ENCODE measurements around the gene PRPF40B. TPM values are rescaled to one million over a fixed set of nuclear protein-coding genes. Genes with fewer than 3 reads are reported as not detected.

PRPF40B gene
- total RNA-seq, 3 donors from 2014 or later (not counting 1 experiment from before 2014, with no cell fraction given) = 5.6 to 6.8 (median 5.9) TPM

DNA sequence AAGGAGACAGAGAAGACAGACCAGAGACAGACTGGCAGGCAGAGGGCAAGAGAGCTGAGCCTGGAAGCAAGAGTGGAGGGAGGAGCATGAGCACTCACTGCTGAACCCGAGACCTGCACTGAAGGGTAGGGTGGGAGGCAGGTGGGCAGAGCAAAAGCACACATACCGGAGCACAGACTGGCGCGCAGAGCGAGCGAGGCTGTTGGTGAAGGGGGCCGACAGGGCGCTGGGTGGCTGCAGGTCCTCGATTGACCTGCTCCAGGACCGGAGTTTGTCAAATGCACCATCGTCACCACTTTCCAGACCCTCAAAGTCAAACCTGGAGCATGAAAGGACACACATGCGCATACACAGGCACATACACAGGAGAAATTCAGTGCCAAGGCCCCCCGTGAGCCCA, 34.9 kb downstream of the PRPF40B start:
- no peaks in the 10 kb centered on the region for H3K27me3 Mint-ChIP-seq (ENCODE audit: low read depth in 2 of 2)
- H3K9me3 ChIP-seq (ENCODE audit: control insufficient read depth, insufficient read depth, low read length) = no peaks in the 10 kb centered on the region
- H3K27ac ChIP-seq (ENCODE audit: low read length) = no peak overlapping the region
- ATAC-seq (no peak), DNase-seq (no peak)
- peaks cover 8% of the 10 kb centered on the region for H3K36me3 Mint-ChIP-seq
- no peak overlapping the region for H3K4me3 Mint-ChIP-seq
- no peak overlapping the region for H3K4me3 ChIP-seq (ENCODE audit: low read length)
- H3K27ac Mint-ChIP-seq = peak overlapping the region; percentile 17 to 41
- H3K4me1 ChIP-seq (ENCODE audit: control insufficient read depth, insufficient read depth, low read length) = peaks cover 25% of the 10 kb centered on the region
- WGBS (ENCODE audit: insufficient coverage) = over 99% methylated on average over 12 of the region's 13 CpGs
- peaks cover 29 to 33% of the 10 kb centered on the region in 2 donors for H3K4me1 Mint-ChIP-seq
- no peaks in the 10 kb centered on the region for H3K27me3 ChIP-seq (ENCODE audit: control insufficient read depth, insufficient read depth, low read length)
- TF ChIP-seq, protein P1, sequence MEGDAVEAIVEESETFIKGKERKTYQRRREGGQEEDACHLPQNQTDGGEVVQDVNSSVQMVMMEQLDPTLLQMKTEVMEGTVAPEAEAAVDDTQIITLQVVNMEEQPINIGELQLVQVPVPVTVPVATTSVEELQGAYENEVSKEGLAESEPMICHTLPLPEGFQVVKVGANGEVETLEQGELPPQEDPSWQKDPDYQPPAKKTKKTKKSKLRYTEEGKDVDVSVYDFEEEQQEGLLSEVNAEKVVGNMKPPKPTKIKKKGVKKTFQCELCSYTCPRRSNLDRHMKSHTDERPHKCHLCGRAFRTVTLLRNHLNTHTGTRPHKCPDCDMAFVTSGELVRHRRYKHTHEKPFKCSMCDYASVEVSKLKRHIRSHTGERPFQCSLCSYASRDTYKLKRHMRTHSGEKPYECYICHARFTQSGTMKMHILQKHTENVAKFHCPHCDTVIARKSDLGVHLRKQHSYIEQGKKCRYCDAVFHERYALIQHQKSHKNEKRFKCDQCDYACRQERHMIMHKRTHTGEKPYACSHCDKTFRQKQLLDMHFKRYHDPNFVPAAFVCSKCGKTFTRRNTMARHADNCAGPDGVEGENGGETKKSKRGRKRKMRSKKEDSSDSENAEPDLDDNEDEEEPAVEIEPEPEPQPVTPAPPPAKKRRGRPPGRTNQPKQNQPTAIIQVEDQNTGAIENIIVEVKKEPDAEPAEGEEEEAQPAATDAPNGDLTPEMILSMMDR (IDR thresholded peaks at IDR 0.05) = no peak
- intact Hi-C loops (cut with micrococcal nuclease) = no loop called here
- H3K36me3 ChIP-seq (ENCODE audit: control insufficient read depth, insufficient read depth, low read length) = peaks cover 46% of the 10 kb centered on the region
- no peaks in the 10 kb centered on the region for H3K9me3 Mint-ChIP-seq

- Histone ChIP-seq H3K9me3 (ENCODE audit: control insufficient read depth, insufficient read depth, low read length) (no peaks in the 10 kb centered on the region), H3K4me3 (ENCODE audit: low read length) (no peak overlapping the region), H3K27ac (ENCODE audit: low read length) (no peak overlapping the region), H3K27me3 (ENCODE audit: control insufficient read depth, insufficient read depth, low read length) (no peaks in the 10 kb centered on the region), H3K4me1 (ENCODE audit: control insufficient read depth, insufficient read depth, low read length) (peaks cover 40% of the 10 kb centered on the region), H3K36me3 (ENCODE audit: control insufficient read depth, insufficient read depth, low read length) (peaks cover 32% of the 10 kb centered on the region)
- DNase-seq (no peak), ATAC-seq (no peak)
- 81% methylated on average over 1 of the region's 1 CpG for WGBS (ENCODE audit: insufficient coverage)
- Mint-ChIP-seq H3K27me3 (ENCODE audit: low read depth in 2 of 2) (no peaks in the 10 kb centered on the region), H3K27ac (no peak overlapping the region), H3K9me3 (no peaks in the 10 kb centered on the region), H3K4me1 (peaks cover 44 to 48% of the 10 kb centered on the region in 2 donors), H3K36me3 (peaks cover 8% of the 10 kb centered on the region), H3K4me3 (no peak overlapping the region)
- TF ChIP-seq, protein P1 (IDR thresholded peaks at IDR 0.05) = no peak
- intact Hi-C loops (cut with micrococcal nuclease) = no loop called here
Observed at GRCh38 chr12:49659753-49660152, 36.4 kb downstream of the PRPF40B start.

DNA sequence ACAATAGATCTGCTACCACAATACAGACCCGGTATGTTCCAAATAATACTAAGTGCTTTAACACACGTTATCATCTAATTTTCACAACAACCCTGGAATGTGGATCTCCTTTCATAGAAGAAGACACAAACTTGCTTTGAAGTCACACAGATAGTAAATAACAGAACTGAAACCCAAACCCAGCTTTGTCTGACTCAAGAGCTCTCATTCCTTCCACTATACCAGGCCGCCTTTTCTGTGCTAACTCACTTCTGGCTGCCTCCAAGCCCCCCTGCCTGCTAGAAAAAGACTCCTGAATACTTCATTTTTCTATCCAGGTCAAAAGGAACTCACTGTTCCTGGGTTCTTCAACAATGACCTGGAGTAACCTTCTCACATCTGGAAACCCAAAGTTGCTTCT, 37.8 kb downstream of the PRPF40B start:
- H3K4me3 Mint-ChIP-seq = no peak overlapping the region
- H3K27ac Mint-ChIP-seq = peak overlapping the region; percentile 93 to 95
- H3K36me3 ChIP-seq (ENCODE audit: control insufficient read depth, insufficient read depth, low read length) = peaks cover 28% of the 10 kb centered on the region
- peaks cover 57% of the 10 kb centered on the region in 2 donors for H3K4me1 Mint-ChIP-seq
- TF ChIP-seq, protein P1 (IDR thresholded peaks at IDR 0.05) = no peak
- no peaks in the 10 kb centered on the region for H3K9me3 ChIP-seq (ENCODE audit: control insufficient read depth, insufficient read depth, low read length)
- WGBS (ENCODE audit: insufficient coverage) = 78% methylated on average over 3 of the region's 3 CpGs
- H3K27ac ChIP-seq (ENCODE audit: low read length) = no peak overlapping the region
- no peaks in the 10 kb centered on the region for H3K9me3 Mint-ChIP-seq
- no peaks in the 10 kb centered on the region for H3K27me3 ChIP-seq (ENCODE audit: control insufficient read depth, insufficient read depth, low read length)
- no peak overlapping the region for H3K4me3 ChIP-seq (ENCODE audit: low read length)
- DNase-seq = no peak
- H3K4me1 ChIP-seq (ENCODE audit: control insufficient read depth, insufficient read depth, low read length) = peaks cover 42% of the 10 kb centered on the region
- no peaks in the 10 kb centered on the region for H3K27me3 Mint-ChIP-seq (ENCODE audit: low read depth in 2 of 2)
- intact Hi-C loops (cut with micrococcal nuclease) = no loop called here
- peaks cover 8% of the 10 kb centered on the region for H3K36me3 Mint-ChIP-seq
- ATAC-seq = no peak

DNA sequence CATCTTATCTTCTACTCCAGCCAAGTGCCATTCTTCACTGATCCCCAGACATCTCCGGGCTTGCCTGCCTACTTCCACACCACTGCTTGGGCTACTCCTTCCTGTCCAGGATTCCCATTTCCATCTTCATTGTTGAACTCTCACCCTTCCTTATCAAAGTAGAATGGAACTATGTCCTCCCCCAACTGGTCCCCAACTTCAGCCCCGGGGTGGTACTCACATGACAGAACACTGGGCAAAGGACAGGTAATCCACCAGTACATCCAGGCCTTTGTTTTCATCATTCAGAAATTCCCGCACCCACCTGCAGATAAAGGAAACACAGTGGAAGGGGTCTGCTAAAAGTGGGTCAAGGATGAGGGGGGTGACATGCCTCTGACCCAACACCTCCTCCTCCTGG, 38.4 kb downstream of the PRPF40B start:
- H3K9me3 ChIP-seq (ENCODE audit: control insufficient read depth, insufficient read depth, low read length) = no peaks in the 10 kb centered on the region
- no peaks in the 10 kb centered on the region for H3K27me3 ChIP-seq (ENCODE audit: control insufficient read depth, insufficient read depth, low read length)
- H3K9me3 Mint-ChIP-seq = no peaks in the 10 kb centered on the region
- H3K4me1 ChIP-seq (ENCODE audit: control insufficient read depth, insufficient read depth, low read length) = peaks cover 42% of the 10 kb centered on the region
- H3K27me3 Mint-ChIP-seq (ENCODE audit: low read depth in 2 of 2) = no peaks in the 10 kb centered on the region
- ATAC-seq (no peak), DNase-seq (no peak)
- H3K4me3 Mint-ChIP-seq = no peak overlapping the region
- peaks cover 8% of the 10 kb centered on the region for H3K36me3 Mint-ChIP-seq
- H3K36me3 ChIP-seq (ENCODE audit: control insufficient read depth, insufficient read depth, low read length) = peaks cover 22% of the 10 kb centered on the region
- peaks cover 59 to 62% of the 10 kb centered on the region in 2 donors for H3K4me1 Mint-ChIP-seq
- WGBS (ENCODE audit: insufficient coverage) = 96% methylated on average over 2 of the region's 3 CpGs
- peak overlapping the region; percentile 93 to 95 for H3K27ac Mint-ChIP-seq
- intact Hi-C loops (cut with micrococcal nuclease) = loop anchor here (2.0 kb wide), 1 partner anchor 23 kb away; no protein-coding TSS in a partner anchor
- no peak overlapping the region for H3K4me3 ChIP-seq (ENCODE audit: low read length)
- H3K27ac ChIP-seq (ENCODE audit: low read length) = peak overlapping the region; percentile 86
- TF ChIP-seq, protein P1 (IDR thresholded peaks at IDR 0.05) = no peak

Measured in natural killer cell (primary cell).